Rectal smooth muscle tissue (tissue), 1 donor: Measurements from ENCODE around the gene STK32B.

ENCODE experiments used
- H3K27ac ChIP-seq: one replicate; pipeline ENCODE4 v1.7.0; 2013; ENCODE audit warnings: low read depth, low read length, inconsistent platforms
- H3K27me3 ChIP-seq: one replicate; pipeline ENCODE4 v1.7.0; 2013; ENCODE audit warnings: low read length; ENCODE audit not compliant: control insufficient read depth, insufficient read depth
- H3K36me3 ChIP-seq: one replicate; pipeline ENCODE4 v1.7.0; 2013; ENCODE audit warnings: low read length; ENCODE audit not compliant: control insufficient read depth, insufficient read depth
- H3K4me1 ChIP-seq: one replicate; pipeline ENCODE4 v1.7.0; 2013; ENCODE audit warnings: low read length; ENCODE audit not compliant: control insufficient read depth, insufficient read depth
- H3K4me3 ChIP-seq: one replicate; pipeline ENCODE4 v1.7.0; 2013; ENCODE audit warnings: low read length
- H3K9ac ChIP-seq: one replicate; pipeline ENCODE4 v1.7.0; 2013; ENCODE audit warnings: low read length

Gene STK32B

GRCh38 chr4:5473125-5473524, 421.8 kb downstream of the STK32B start:
- Histone ChIP-seq H3K36me3 (no peaks in the 10 kb centered on the region), H3K9ac (no peak overlapping the region), H3K27ac (no peak overlapping the region), H3K4me3 (no peak overlapping the region), H3K27me3 (no peaks in the 10 kb centered on the region), H3K4me1 (no peaks in the 10 kb centered on the region)

- H3K27ac ChIP-seq = no peak overlapping the region
- no peaks in the 10 kb centered on the region for H3K4me1 ChIP-seq
These were observed 423.5 kb downstream of the STK32B start for GRCh38 chr4:5474756-5475155.

DNA sequence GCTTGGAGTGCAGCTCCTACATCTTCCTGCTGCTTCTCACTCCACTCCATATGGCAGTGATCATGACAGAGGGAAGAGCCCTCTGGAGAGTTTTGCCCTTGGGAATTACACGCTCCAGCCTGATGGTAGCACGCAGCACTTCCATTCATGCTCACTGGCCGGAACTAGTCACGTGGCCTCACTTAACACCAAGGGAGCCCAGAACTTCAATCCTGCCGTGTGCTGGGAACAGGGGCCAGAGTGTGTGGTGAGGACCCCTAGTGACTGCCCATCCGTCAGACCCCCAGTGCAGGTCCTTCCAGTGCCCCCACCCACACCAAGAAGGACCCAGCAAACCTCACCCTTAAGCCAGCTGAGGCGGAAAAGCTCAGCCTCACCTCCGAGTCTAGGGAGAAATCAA, 426.3 kb downstream of the STK32B start:
- no peaks in the 10 kb centered on the region for H3K4me1 ChIP-seq
- no peak overlapping the region for H3K27ac ChIP-seq
- no peaks in the 10 kb centered on the region for H3K27me3 ChIP-seq
- H3K36me3 ChIP-seq = no peaks in the 10 kb centered on the region
- H3K9ac ChIP-seq = no peak overlapping the region
- H3K4me3 ChIP-seq = no peak overlapping the region

More at GRCh38 chr4:5474756-5475155, 423.5 kb downstream of the STK32B start:
- H3K4me3 ChIP-seq = no peak overlapping the region
- no peak overlapping the region for H3K9ac ChIP-seq
- H3K36me3 ChIP-seq = no peaks in the 10 kb centered on the region
- no peaks in the 10 kb centered on the region for H3K27me3 ChIP-seq

DNA sequence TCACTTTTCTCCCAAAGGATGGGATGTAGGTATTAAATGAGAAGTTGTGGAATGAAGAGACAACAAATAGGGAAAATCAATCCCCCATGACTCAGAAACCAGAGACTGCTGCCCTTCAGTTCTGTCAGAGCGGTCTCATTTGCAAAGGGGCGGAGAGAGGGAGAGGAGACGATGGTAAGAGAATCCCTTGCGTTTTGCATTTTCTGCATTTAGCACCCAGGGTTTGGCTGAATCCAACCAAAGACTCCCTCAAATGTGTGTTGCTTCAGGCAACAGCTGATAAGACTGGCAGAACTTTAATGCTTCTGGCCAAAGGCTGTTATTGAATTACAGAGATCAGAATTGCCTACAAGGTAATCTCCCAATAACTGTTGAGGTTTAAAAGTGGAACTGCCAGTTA, 426.9 kb downstream of the STK32B start:
- no peak overlapping the region for H3K4me3 ChIP-seq
- no peaks in the 10 kb centered on the region for H3K36me3 ChIP-seq
- no peaks in the 10 kb centered on the region for H3K4me1 ChIP-seq
- H3K27ac ChIP-seq = no peak overlapping the region
- H3K9ac ChIP-seq = no peak overlapping the region
- no peaks in the 10 kb centered on the region for H3K27me3 ChIP-seq

DNA sequence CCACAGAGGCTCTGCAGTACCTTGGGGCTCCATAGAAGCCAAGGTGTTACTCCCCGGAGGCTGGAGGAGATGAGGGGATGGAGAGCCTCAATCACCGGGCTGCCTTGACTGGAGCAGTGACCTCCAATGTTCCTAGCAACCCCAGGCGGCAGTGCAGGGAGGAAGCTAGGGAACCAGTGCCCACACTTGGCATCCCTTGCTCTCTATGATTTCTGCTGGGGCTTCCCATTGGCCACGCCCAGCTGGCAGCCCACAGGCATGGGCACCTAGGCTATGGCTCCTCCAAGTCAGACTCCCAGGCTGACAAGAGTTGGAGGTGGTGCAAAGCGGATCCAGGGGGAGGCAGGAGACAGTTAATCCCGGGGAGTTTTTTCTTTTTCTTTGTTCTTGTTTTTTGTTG, 427.4 kb downstream of the STK32B start:
- Histone ChIP-seq H3K36me3 (no peaks in the 10 kb centered on the region), H3K9ac (no peak overlapping the region), H3K27ac (no peak overlapping the region), H3K4me3 (no peak overlapping the region), H3K4me1 (no peaks in the 10 kb centered on the region), H3K27me3 (no peaks in the 10 kb centered on the region)

DNA sequence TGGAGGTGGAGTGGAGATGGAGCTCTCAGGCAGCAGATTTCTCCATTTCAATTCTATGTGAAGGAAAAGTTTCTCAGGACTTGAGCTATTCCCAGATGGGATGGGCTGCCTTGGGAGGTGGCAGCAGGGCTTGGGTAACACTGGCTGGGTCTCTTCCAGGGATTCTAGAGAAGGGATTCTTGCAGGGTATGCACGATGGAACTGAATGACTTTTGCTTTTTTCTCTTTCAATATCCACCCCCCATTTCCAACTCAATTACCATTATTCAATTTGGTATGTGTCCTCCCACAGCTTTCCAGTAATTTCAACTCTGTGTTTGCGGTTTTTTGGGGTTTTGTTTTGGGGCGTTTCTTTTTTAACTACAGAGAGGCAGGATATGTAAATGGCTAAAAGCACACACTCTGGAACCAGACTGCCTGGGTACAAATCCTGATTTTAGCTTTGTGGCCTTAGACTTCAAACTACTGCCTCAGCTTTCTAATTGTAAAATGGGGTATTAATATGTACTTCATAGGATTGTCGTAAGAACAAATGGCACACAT, 428.3 kb downstream of the STK32B start:
- H3K4me3 ChIP-seq = no peak overlapping the region
- H3K4me1 ChIP-seq = no peaks in the 10 kb centered on the region
- H3K9ac ChIP-seq = no peak overlapping the region
- no peaks in the 10 kb centered on the region for H3K27me3 ChIP-seq
- H3K27ac ChIP-seq = no peak overlapping the region
- H3K36me3 ChIP-seq = no peaks in the 10 kb centered on the region

DNA sequence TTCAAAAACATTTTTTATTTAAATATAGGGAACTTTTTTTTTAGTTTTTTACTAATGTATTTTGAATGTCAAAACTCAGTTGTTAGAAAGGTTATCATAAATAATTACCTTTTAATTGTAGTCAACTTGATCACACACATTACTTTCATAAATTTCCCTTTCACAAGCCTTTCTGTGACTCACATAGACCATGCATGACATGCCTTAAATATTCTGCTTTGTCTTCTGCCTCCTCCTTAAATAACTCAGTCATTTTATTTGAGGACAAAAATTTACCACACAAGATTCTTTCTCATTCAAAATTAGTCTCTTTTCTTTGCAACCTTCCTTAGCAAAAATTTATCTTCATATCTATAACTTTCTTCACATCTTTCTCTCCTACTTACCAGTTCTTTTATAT, 437.1 kb downstream of the STK32B start:
- H3K4me1 ChIP-seq = no peaks in the 10 kb centered on the region
- H3K27me3 ChIP-seq = no peaks in the 10 kb centered on the region
- no peak overlapping the region for H3K9ac ChIP-seq
- H3K36me3 ChIP-seq = no peaks in the 10 kb centered on the region
- no peak overlapping the region for H3K27ac ChIP-seq
- H3K4me3 ChIP-seq = no peak overlapping the region

GRCh38 chr4:5489260-5489659, 438.0 kb downstream of the STK32B start:
- Histone ChIP-seq H3K9ac (no peak overlapping the region), H3K36me3 (no peaks in the 10 kb centered on the region), H3K4me3 (no peak overlapping the region), H3K4me1 (no peaks in the 10 kb centered on the region), H3K27me3 (no peaks in the 10 kb centered on the region), H3K27ac (no peak overlapping the region)

DNA sequence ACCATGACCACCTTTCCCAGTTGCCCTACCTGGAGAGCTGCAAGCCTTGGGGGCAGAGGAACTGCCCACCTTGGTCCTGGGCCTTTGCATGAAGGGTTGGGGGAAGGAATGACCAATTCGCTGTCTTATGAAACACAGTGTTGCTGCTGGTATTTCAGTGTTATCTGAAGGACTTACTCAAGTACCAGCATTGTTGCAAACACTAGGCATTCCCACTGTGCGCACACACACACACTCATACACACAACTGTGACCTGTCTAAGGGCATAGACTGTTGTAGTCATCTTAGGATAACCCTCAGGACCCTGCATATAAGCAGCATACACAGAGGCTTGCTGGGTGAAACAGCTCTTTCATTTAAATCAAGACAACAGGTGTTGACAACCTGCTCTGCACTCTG, 446.2 kb downstream of the STK32B start:
- Histone ChIP-seq H3K4me1 (no peaks in the 10 kb centered on the region), H3K36me3 (peaks cover 2% of the 10 kb centered on the region), H3K27me3 (no peaks in the 10 kb centered on the region), H3K4me3 (no peak overlapping the region), H3K27ac (no peak overlapping the region), H3K9ac (no peak overlapping the region)

DNA sequence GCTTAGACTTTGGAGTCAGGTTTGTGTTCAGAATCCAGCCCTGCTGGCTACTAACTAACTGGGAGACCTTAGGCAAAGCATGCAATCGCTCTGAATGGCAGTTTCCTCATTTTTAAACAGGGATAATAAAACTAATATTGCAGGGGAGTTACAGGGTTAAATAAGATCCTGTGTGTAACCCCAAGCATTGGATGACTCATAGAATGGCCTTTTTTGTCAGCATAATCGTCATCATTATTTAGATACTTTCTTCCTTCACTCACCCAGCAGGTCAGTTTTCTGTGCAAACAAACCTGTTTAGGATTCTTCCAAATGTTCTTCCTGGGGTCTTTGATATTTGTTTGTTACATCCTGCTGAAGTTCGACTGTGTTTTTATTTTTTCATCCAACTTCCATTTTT, 448.9 kb downstream of the STK32B start:
- Histone ChIP-seq H3K9ac (no peak overlapping the region), H3K36me3 (peaks cover 2% of the 10 kb centered on the region), H3K4me3 (no peak overlapping the region), H3K27me3 (no peaks in the 10 kb centered on the region), H3K4me1 (no peaks in the 10 kb centered on the region), H3K27ac (no peak overlapping the region)

DNA sequence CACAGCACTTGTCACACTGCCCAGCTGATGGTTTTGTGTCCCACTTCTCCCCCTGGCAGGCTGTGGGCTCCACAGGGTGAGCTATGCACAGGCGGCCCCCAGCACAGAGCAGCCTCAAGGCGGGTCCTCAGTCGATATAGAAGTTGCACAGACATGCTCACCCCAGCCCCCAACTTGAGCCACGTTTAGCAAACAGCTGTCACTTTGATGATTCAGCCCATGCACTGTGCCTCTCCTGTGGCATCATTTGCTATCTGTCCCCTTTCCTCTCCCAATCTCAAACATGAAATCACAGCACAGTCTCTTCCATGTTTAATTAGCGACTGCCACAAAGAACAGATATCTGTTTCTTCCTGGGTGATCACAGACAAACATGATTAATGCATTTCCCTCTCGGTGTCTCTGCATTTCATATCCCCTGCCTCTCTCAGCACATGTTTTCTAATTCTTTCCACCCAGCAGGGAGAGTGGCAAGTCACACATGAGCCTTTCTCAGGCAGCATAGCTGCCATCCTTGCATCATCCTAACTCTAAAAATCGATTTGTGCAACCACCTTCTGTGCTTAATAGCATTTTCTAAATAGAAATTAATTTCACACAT, 452.2 kb downstream of the STK32B start:
- Histone ChIP-seq H3K4me1 (no peaks in the 10 kb centered on the region), H3K9ac (no peak overlapping the region), H3K36me3 (peaks cover 2% of the 10 kb centered on the region), H3K27ac (no peak overlapping the region), H3K4me3 (no peak overlapping the region), H3K27me3 (no peaks in the 10 kb centered on the region)

DNA sequence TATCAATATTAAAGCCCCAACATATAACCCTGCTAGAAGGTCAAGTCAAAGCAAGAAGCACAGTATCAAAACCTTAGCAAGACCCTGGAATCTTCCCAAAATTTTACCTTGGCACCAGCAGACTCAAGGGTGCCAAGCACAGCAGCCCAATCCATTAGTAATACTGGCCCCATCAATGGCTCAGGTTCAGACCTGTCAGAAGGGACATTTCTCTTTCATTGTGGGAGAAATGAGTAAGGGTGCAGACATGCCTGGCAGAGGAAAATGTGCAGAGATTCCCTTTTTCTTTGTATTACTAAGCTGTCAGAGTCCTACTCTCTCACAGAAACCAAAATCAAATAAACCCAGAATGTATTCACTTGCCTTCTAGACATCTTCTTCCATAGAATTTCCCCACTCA, 453.2 kb downstream of the STK32B start:
- no peak overlapping the region for H3K27ac ChIP-seq
- H3K4me3 ChIP-seq = no peak overlapping the region
- H3K9ac ChIP-seq = no peak overlapping the region
- H3K4me1 ChIP-seq = no peaks in the 10 kb centered on the region
- peaks cover 2% of the 10 kb centered on the region for H3K36me3 ChIP-seq
- no peaks in the 10 kb centered on the region for H3K27me3 ChIP-seq

DNA sequence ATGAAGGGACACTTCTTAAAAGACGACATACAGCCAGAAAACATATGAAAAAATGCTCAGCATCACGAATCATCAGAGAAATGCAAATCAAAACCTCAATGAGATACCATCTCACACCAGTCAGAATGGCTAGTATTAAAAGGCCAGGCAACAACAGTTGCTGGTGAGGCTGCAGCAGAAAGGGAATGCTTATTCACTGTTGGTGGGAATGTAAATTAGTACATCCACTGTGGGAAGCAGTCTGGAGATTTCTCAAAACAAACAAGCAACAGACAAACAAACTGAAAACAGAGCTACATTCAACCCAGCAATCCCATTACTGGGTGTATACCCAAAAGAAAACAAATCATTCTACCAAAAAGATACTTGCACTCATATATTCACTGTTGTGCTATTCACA, 459.2 kb downstream of the STK32B start:
- Histone ChIP-seq H3K27ac (no peak overlapping the region), H3K4me1 (no peaks in the 10 kb centered on the region), H3K4me3 (no peak overlapping the region), H3K27me3 (no peaks in the 10 kb centered on the region), H3K36me3 (no peaks in the 10 kb centered on the region), H3K9ac (no peak overlapping the region)
